Neural cell (in vitro differentiated cells): ENCODE results near the gene CEACAM19.

ENCODE experiments used
- MXI1 ChIP-seq: fragments of 450-650 bp; conservative IDR thresholded peaks from 2 replicates; pipeline ENCODE4 v1.6.1; 2014; ENCODE audit warnings: antibody characterized with exemption, mild to moderate bottlenecking; ENCODE audit not compliant: poor library complexity, severe bottlenecking
- REST ChIP-seq: IDR thresholded peaks from 2 replicates; pipeline ENCODE4 v1.6.1; 2012; ENCODE audit warnings: borderline replicate concordance
- TAF1 ChIP-seq: IDR thresholded peaks from 2 replicates; pipeline ENCODE4 v1.6.1; 2012; ENCODE audit warnings: low read depth
- TF ChIP-seq, protein P1 (sequence below): fragments of 450-650 bp; IDR thresholded peaks from 2 replicates; pipeline ENCODE4 v1.5.1; 2014; ENCODE audit warnings: antibody characterized with exemption, mild to moderate bottlenecking, moderate library complexity; ENCODE audit not compliant: poor library complexity, severe bottlenecking

GRCh38 chr19:44623080-44623479 lies 48.2 kb upstream of the CEACAM19 start:
- TF ChIP-seq MXI1 (no peak), TAF1 (no peak), REST (no peak)
- TF ChIP-seq, protein P1, sequence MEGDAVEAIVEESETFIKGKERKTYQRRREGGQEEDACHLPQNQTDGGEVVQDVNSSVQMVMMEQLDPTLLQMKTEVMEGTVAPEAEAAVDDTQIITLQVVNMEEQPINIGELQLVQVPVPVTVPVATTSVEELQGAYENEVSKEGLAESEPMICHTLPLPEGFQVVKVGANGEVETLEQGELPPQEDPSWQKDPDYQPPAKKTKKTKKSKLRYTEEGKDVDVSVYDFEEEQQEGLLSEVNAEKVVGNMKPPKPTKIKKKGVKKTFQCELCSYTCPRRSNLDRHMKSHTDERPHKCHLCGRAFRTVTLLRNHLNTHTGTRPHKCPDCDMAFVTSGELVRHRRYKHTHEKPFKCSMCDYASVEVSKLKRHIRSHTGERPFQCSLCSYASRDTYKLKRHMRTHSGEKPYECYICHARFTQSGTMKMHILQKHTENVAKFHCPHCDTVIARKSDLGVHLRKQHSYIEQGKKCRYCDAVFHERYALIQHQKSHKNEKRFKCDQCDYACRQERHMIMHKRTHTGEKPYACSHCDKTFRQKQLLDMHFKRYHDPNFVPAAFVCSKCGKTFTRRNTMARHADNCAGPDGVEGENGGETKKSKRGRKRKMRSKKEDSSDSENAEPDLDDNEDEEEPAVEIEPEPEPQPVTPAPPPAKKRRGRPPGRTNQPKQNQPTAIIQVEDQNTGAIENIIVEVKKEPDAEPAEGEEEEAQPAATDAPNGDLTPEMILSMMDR = no peak
